Testis (tissue), 3 donors: ENCODE measurements around the gene KIF5C. TPM values are rescaled to one million over a fixed set of nuclear protein-coding genes. Genes with fewer than 3 reads are reported as not detected.

Experiments used
- DNase-seq: peaks from one replicate; pipeline ENCODE4 v3.0.0-alpha.2; 2019
- H3K27ac ChIP-seq, 2 donors: fragments of 200-600 bp; sonication (generic); one replicate each; pipeline ENCODE4 v1.5.1; 2019
- H3K27me3 ChIP-seq: fragments of 200-600 bp; sonication (generic); one replicate; pipeline ENCODE4 v1.5.1; 2019
- H3K36me3 ChIP-seq: fragments of 200-600 bp; sonication (generic); one replicate; pipeline ENCODE4 v1.5.1; 2017; ENCODE audit warnings: low read depth; ENCODE audit errors: missing control alignments
- H3K4me1 ChIP-seq: fragments of 200-600 bp; sonication (generic); one replicate; pipeline ENCODE4 v1.5.1; 2019
- H3K4me3 ChIP-seq, 2 donors: fragments of 200-600 bp; sonication (generic); one replicate each; pipeline ENCODE4 v1.5.1; 2017 to 2019
- H3K9me3 ChIP-seq: fragments of 200-600 bp; sonication (generic); one replicate; pipeline ENCODE4 v1.5.1; 2017
- POLR2A ChIP-seq: fragments of 450-650 bp; IDR thresholded peaks from one replicate; pipeline ENCODE4 v1.6.1; 2017; ENCODE audit warnings: antibody characterized with exemption, mild to moderate bottlenecking, moderate library complexity
- WGBS, 2 donors: methylation state at CpG; one replicate each; pipeline ENCODE4 v1.1.5; 2018; 5-methylcytosine and 5-hydroxymethylcytosine counted together
- intact Hi-C: fragments of 100-400 bp; cut with DNase I; formaldehyde crosslinking; loops from one replicate; pipeline ENCODE4 v1.15.1; 2023; ENCODE audit warnings: low total_unique reads
- polyA plus RNA-seq: library from polyadenylated mRNA; stranded (reverse); fragments of 350-450 nt; fragmentation: Illumina TruSeq; extraction: RNeasy Lipid Tissue Mini Kit (QIAGEN cat#74804); gene quantifications from one replicate; pipeline ENCODE4 v1.2.3, GENCODE V29; 2014; ENCODE audit warnings: low read depth, low replicate concordance; ENCODE audit not compliant: insufficient read depth
- total RNA-seq, 2 donors: library from RNA; depleted of rRNA; stranded (reverse); fragments of >200 nt; gene quantifications; one replicate each; pipeline ENCODE4 v1.2.3, GENCODE V29; 2016
- TF ChIP-seq, protein P1 (sequence below), 3 experiments: fragments of 450-650 bp in 2 of 3; fragments of 200-600 bp in 1 of 3; sonication (generic) in 1 of 3; IDR thresholded peaks; one replicate each; pipeline ENCODE4 v1.5.1; 2016 to 2019; ENCODE audit warnings: antibody characterized with exemption in 3 of 3, mild to moderate bottlenecking in 2 of 3, moderate library complexity in 1 of 3

KIF5C gene
- total and polyA plus RNA-seq, 3 donors from 2014 or later, result 57.0 to 159 (median 146) TPM

DNA sequence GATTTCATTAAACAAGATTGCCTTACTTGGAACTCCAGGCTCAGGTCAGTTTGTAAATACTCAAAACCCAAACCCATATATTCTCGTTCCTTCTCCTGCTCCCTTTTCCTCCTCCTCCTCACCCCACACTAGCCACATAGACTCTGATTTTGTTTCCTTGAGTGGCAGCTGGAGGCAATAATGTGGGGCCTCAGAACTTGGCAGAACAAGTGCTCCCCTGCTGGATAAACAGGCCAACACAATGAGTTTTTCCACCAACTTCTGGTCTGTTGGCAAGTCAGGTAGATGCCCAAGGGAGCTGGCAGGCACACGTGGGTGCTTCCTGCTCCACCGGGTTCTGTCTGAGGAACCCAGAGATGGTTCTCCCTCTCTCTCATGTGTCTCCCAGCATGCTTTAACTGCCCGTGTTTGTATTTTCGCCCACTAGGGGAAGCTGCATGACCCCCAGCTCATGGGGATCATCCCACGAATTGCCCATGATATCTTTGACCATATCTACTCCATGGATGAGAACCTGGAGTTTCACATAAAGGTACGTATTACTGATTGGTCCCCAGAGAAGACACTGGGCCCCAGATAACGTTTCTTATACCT is 61.9 kb downstream of the KIF5C start:
- intact Hi-C loops, result no loop called here
- no peak for DNase-seq

DNA sequence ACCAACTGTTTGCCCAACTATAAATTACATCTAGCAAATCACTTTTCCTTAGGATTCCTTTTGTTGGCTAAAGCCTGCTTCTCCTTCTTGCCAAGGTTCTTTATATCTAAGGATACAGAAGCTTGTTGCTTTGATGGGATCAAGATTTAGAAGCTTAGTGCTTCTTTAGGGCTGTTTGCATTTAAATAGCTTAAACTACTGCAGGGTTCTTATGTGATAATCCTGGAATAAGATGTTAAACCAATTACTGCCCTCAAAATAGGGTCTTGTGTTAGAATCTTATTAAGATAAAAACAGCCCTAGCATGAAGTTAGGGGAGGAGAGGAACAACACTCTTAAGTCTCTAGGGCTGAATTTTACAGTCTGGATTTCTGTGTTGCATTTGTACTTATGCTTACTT is 64.2 kb downstream of the KIF5C start:
- no peak for TF ChIP-seq POLR2A
- TF ChIP-seq, protein P1, sequence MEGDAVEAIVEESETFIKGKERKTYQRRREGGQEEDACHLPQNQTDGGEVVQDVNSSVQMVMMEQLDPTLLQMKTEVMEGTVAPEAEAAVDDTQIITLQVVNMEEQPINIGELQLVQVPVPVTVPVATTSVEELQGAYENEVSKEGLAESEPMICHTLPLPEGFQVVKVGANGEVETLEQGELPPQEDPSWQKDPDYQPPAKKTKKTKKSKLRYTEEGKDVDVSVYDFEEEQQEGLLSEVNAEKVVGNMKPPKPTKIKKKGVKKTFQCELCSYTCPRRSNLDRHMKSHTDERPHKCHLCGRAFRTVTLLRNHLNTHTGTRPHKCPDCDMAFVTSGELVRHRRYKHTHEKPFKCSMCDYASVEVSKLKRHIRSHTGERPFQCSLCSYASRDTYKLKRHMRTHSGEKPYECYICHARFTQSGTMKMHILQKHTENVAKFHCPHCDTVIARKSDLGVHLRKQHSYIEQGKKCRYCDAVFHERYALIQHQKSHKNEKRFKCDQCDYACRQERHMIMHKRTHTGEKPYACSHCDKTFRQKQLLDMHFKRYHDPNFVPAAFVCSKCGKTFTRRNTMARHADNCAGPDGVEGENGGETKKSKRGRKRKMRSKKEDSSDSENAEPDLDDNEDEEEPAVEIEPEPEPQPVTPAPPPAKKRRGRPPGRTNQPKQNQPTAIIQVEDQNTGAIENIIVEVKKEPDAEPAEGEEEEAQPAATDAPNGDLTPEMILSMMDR (IDR thresholded peaks at IDR 0.05), result no peak
- intact Hi-C loops, result no loop called here

More for the DNA sequence above, 61.9 kb downstream of the KIF5C start:
- H3K4me1 ChIP-seq, result peaks cover 5% of the 10 kb centered on the region
- 85 to 86% methylated on average over 8 of the region's 8 CpGs for WGBS, 2 donors
- no peak for TF ChIP-seq POLR2A
- TF ChIP-seq, protein P1 (IDR thresholded peaks at IDR 0.05), result no peak
- no peaks in the 10 kb centered on the region for H3K27me3 ChIP-seq
- no peak overlapping the region for H3K27ac ChIP-seq
- H3K9me3 ChIP-seq, result no peaks in the 10 kb centered on the region
- H3K4me3 ChIP-seq, result no peak overlapping the region
- no peaks in the 10 kb centered on the region for H3K36me3 ChIP-seq

DNA sequence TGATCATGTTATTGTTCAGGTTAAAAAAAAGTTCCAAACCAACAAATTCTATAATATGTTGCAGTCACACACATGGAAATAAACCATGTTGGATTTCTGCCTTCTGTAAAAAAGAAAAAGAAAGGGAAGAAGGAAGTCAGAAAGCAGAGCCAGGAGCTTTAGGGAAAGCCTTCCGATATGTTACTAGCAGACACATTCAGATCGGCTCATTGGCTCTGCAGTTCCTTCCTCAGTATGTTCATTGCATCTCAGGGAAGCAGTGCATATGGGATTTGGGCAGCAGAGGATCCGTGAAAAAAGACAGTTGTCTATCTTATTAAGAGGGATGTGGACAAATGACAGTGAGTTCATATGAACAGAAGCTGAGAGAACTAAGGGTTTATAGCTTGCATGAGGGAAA is 68.1 kb downstream of the KIF5C start:
- intact Hi-C loops, result no loop called here
- TF ChIP-seq, protein P1 (IDR thresholded peaks at IDR 0.05), result no peak
- DNase-seq, result no peak
- H3K27ac ChIP-seq, result no peak overlapping the region
- H3K27me3 ChIP-seq, result no peaks in the 10 kb centered on the region
- WGBS, 2 donors, result 76 to 79% methylated on average over 3 of the region's 3 CpGs
- no peaks in the 10 kb centered on the region for H3K4me1 ChIP-seq
- no peaks in the 10 kb centered on the region for H3K36me3 ChIP-seq
- H3K4me3 ChIP-seq, result no peak overlapping the region
- no peaks in the 10 kb centered on the region for H3K9me3 ChIP-seq

More for the DNA sequence above, 64.2 kb downstream of the KIF5C start:
- H3K27me3 ChIP-seq, result no peaks in the 10 kb centered on the region
- no peaks in the 10 kb centered on the region for H3K36me3 ChIP-seq
- H3K4me1 ChIP-seq, result no peaks in the 10 kb centered on the region
- H3K9me3 ChIP-seq, result no peaks in the 10 kb centered on the region
- no peak overlapping the region for H3K4me3 ChIP-seq
- no peak overlapping the region for H3K27ac ChIP-seq
- DNase-seq, result no peak

DNA sequence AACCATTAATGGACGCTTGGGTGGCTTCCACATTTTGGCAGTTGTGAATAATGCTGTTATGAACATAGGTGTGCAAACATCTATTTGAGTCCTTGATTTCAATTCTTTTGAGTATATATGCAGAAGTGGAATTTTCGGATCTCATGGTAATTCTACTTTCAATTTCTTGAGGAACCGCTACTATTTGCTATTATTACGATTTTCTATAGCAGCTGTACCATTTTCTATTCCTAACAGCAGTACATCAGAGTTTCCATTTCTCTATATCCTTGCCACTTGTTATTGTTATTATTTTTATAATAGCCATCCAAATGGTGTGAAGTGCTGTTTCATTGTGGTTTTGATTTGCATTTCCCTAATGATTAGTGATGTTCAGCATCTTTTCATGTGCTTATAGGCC is 69.5 kb downstream of the KIF5C start:
- TF ChIP-seq, protein P1 (IDR thresholded peaks at IDR 0.05), result no peak
- no peak for TF ChIP-seq POLR2A
- no peak overlapping the region for H3K4me3 ChIP-seq
- H3K27me3 ChIP-seq, result no peaks in the 10 kb centered on the region
- no peak for DNase-seq
- intact Hi-C loops, result no loop called here
- no peaks in the 10 kb centered on the region for H3K36me3 ChIP-seq
- no peaks in the 10 kb centered on the region for H3K4me1 ChIP-seq
- no peaks in the 10 kb centered on the region for H3K9me3 ChIP-seq
- H3K27ac ChIP-seq, result no peak overlapping the region
- WGBS, 2 donors, result 89 to 94% methylated on average over 4 of the region's 4 CpGs

DNA sequence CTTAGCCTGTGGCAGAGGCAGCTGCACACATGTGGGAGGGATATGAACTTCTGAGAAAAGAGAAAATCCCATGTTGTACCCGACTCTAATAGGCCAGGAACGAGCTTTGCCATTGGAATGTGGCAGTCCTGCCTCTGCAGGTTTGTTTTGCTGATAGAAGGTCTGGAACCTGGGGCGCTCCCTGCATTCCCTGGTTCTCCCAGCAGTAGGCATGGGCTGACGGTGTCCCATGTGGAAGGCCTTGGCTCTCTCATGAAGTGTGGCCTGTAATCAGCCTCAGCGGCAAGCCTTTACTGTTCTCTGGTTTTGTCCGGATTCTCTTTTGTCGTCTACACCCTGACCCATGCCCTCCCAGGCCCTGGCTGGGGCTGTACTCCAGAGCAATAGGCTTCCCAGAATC is 72.3 kb downstream of the KIF5C start:
- Histone ChIP-seq H3K27me3 (no peaks in the 10 kb centered on the region), H3K9me3 (no peaks in the 10 kb centered on the region), H3K36me3 (no peaks in the 10 kb centered on the region), H3K27ac (no peak overlapping the region), H3K4me1 (no peaks in the 10 kb centered on the region), H3K4me3 (no peak overlapping the region)
- 87 to 88% methylated on average over 7 of the region's 7 CpGs for WGBS, 2 donors
- TF ChIP-seq, protein P1 (IDR thresholded peaks at IDR 0.05), result no peak
- TF ChIP-seq POLR2A, result no peak
- intact Hi-C loops, result no loop called here
- DNase-seq, result no peak
